Measurements from ENCODE around the gene PSMD14. TPM values are rescaled to one million over a fixed set of nuclear protein-coding genes. Genes with fewer than 3 reads are reported as not detected.
"Not testable (repeated sequence)": the region's sequence is repeated elsewhere in the genome, so short reads cannot be mapped to it uniquely, and the experiment has no call there.

The PSMD14 gene
- polyA plus RNA-seq, 1 donor from 2014 or later, result 136 TPM

GRCh38 chr2:161357097-161357496 lies 48.9 kb downstream of the PSMD14 start:
- Histone ChIP-seq H3F3A (ENCODE audit: insufficient read depth, low read length, poor library complexity, severe bottlenecking) (no peaks in the 10 kb centered on the region), H3K9me2 (ENCODE audit: insufficient read depth, low read length) (no peaks in the 10 kb centered on the region), H3K79me2 (replicated peaks; ENCODE audit: insufficient read depth, low read length) (peaks cover 7% of the 10 kb centered on the region), H4K20me1 (ENCODE audit: insufficient read depth) (no peaks in the 10 kb centered on the region), H3K27ac (ENCODE audit: low read length) (no peak overlapping the region), H3K9ac (ENCODE audit: low read length) (no peak overlapping the region), H3K36me3 (ENCODE audit: insufficient read depth, low read length) (no peaks in the 10 kb centered on the region), H3K4me2 (ENCODE audit: low read length) (no peak overlapping the region), H2AFZ (ENCODE audit: low read depth, low read length) (no peak overlapping the region), H3K4me3 (ENCODE audit: low read length) (no peak overlapping the region), H3K27me3 (ENCODE audit: insufficient read depth, low read depth, low read length) (no peaks in the 10 kb centered on the region), H3K9me3 (ENCODE audit: low read length) (no peaks in the 10 kb centered on the region)
- TF ChIP-seq RAD21 (conservative IDR thresholded peaks at IDR 0.05) (no peak), TAF1 (IDR thresholded peaks at IDR 0.05; ENCODE audit: low read depth) (no peak), CTCF (IDR thresholded peaks at IDR 0.05; ENCODE audit: poor library complexity, severe bottlenecking) (no peak), EZH2 (IDR thresholded peaks at IDR 0.05; ENCODE audit: borderline replicate concordance, insufficient read depth, low read length, poor library complexity, severe bottlenecking) (no peak)

DNA sequence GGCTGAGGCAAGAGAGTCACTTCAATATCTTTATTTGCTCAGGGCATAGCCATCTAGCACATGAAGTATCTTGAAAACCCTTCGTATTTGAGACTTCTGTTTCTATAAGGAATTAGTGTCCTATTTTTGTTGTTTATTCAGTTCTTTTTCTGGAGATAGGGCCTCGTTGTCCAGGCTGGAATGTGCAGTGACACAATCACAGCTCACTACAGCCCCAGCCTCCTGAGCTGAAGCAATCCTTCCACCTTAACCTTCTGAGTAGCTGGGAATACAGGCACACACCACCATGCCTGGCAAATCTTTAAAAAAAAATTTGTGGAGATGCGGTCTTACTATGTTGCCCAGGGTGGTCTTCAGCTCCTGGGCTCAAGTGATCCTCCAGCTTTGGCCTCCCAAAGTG lies 50.6 kb downstream of the PSMD14 start:
- H3K27me3 ChIP-seq (ENCODE audit: insufficient read depth, low read depth, low read length), result no peaks in the 10 kb centered on the region
- no peaks in the 10 kb centered on the region for H3K9me3 ChIP-seq (ENCODE audit: low read length)
- H3F3A ChIP-seq (ENCODE audit: insufficient read depth, low read length, poor library complexity, severe bottlenecking), result no peaks in the 10 kb centered on the region
- no peak for TF ChIP-seq SMC3 (conservative IDR thresholded peaks at IDR 0.05; ENCODE audit: poor library complexity)
- no peak for TF ChIP-seq CTCF (IDR thresholded peaks at IDR 0.05; ENCODE audit: poor library complexity, severe bottlenecking)
- no peak for TF ChIP-seq EP300 (conservative IDR thresholded peaks at IDR 0.05; ENCODE audit: poor library complexity, severe bottlenecking)
- TF ChIP-seq MXI1 (conservative IDR thresholded peaks at IDR 0.05; ENCODE audit: poor library complexity, severe bottlenecking), result no peak
- TF ChIP-seq TAF1 (IDR thresholded peaks at IDR 0.05; ENCODE audit: low read depth), result no peak
- TF ChIP-seq EZH2 (IDR thresholded peaks at IDR 0.05; ENCODE audit: borderline replicate concordance, insufficient read depth, low read length, poor library complexity, severe bottlenecking), result no peak
- TF ChIP-seq REST (IDR thresholded peaks at IDR 0.05; ENCODE audit: borderline replicate concordance), result no peak
- no peak for TF ChIP-seq RAD21 (conservative IDR thresholded peaks at IDR 0.05)
- H3K27ac ChIP-seq (ENCODE audit: low read length), result no peak overlapping the region
- H3K4me3 ChIP-seq (ENCODE audit: low read length), result no peak overlapping the region
- H3K4me2 ChIP-seq (ENCODE audit: low read length), result no peak overlapping the region
- H3K9me2 ChIP-seq (ENCODE audit: insufficient read depth, low read length), result no peaks in the 10 kb centered on the region
- no peaks in the 10 kb centered on the region for H3K36me3 ChIP-seq (ENCODE audit: insufficient read depth, low read length)
- peaks cover 14% of the 10 kb centered on the region for H3K79me2 ChIP-seq (replicated peaks; ENCODE audit: insufficient read depth, low read length)
- H2AFZ ChIP-seq (ENCODE audit: low read depth, low read length), result no peak overlapping the region
- no peaks in the 10 kb centered on the region for H4K20me1 ChIP-seq (ENCODE audit: insufficient read depth)
- no peak overlapping the region for H3K9ac ChIP-seq (ENCODE audit: low read length)

GRCh38 chr2:161360095-161360654 lies 52.0 kb downstream of the PSMD14 start:
- H3K36me3 ChIP-seq (ENCODE audit: insufficient read depth, low read length); H3K4me3 ChIP-seq (ENCODE audit: low read length); H3K27me3 ChIP-seq (ENCODE audit: insufficient read depth, low read depth, low read length); H3F3A ChIP-seq (ENCODE audit: insufficient read depth, low read length, poor library complexity, severe bottlenecking); H3K9me2 ChIP-seq (ENCODE audit: insufficient read depth, low read length); H4K20me1 ChIP-seq (ENCODE audit: insufficient read depth); H3K4me2 ChIP-seq (ENCODE audit: low read length); H3K9me3 ChIP-seq (ENCODE audit: low read length); H3K79me2 ChIP-seq (replicated peaks; ENCODE audit: insufficient read depth, low read length); H2AFZ ChIP-seq (ENCODE audit: low read depth, low read length); H3K27ac ChIP-seq (ENCODE audit: low read length); H3K9ac ChIP-seq (ENCODE audit: low read length): not testable (repeated sequence)

Data from neural cell (in vitro differentiated cells).